Measurements from ENCODE around the gene ALDOB. TPM values are rescaled to one million over a fixed set of nuclear protein-coding genes. Genes with fewer than 3 reads are reported as not detected.

The ALDOB gene
- total and polyA plus RNA-seq, 2 of the 8 experiments (the other 6 are each of a cell fraction or from before 2014, with no cell fraction given) = not detected

- Histone ChIP-seq H4K8ac (ENCODE audit: extremely low read depth, insufficient read depth, low read length) (no peak overlapping the region), H2BK12ac (ENCODE audit: low read depth, low read length) (no peak overlapping the region), H3K18ac (ENCODE audit: extremely low read depth, low read length) (no peak overlapping the region), H3K27me3 (replicated peaks in 1 of 4; ENCODE audit: control insufficient read depth in 3 of 4, extremely low read depth in 1 of 4, insufficient read depth in 3 of 4, low read length in 3 of 4) (no peaks in the 10 kb centered on the region), H2AK5ac (ENCODE audit: low read depth, low read length) (no peak overlapping the region), H4K91ac (replicated peaks; ENCODE audit: insufficient read length, low read length) (no peak overlapping the region), H2BK20ac (ENCODE audit: low read length) (no peak overlapping the region), H3K23ac (ENCODE audit: insufficient read length) (no peak overlapping the region), H3K4me3 (ENCODE audit: extremely low read depth in 1 of 4, insufficient read depth in 2 of 4, low read depth in 3 of 4, low read length in 4 of 4) (no peak overlapping the region), H3K27ac (ENCODE audit: low read depth, low read length) (no peak overlapping the region), H3K9ac (replicated peaks in 1 of 4; ENCODE audit: extremely low read depth in 1 of 4, low read depth in 3 of 4, low read length in 3 of 4) (no peak overlapping the region), H2BK15ac (ENCODE audit: low read length) (no peak overlapping the region), H2BK5ac (ENCODE audit: low read depth, low read length) (no peak overlapping the region), H3K4me1 (replicated peaks in 1 of 4; ENCODE audit: control insufficient read depth in 3 of 4, insufficient read depth in 4 of 4, low read length in 3 of 4) (no peaks in the 10 kb centered on the region), H3K56ac (replicated peaks; ENCODE audit: insufficient read length, low read depth, low read length) (no peak overlapping the region), H3K79me2 (ENCODE audit: control insufficient read depth in 1 of 2, insufficient read depth in 2 of 2, low read length in 2 of 2) (no peaks in the 10 kb centered on the region), H4K20me1 (replicated peaks in 1 of 2; ENCODE audit: control insufficient read depth in 1 of 2, insufficient read depth in 2 of 2, low read length in 2 of 2) (no peaks in the 10 kb centered on the region), H3K4ac (replicated peaks; ENCODE audit: insufficient read length, low read depth, low read length) (no peak overlapping the region), H3K9me3 (ENCODE audit: insufficient read depth in 2 of 2, low read depth in 1 of 2, low read length in 1 of 2) (peaks cover 16% of the 10 kb centered on the region in 2 experiments; a peak in 3 of 4 replicates), H3K23me2 (ENCODE audit: low read depth, low read length) (no peaks in the 10 kb centered on the region; the same call in 1 of the 2 replicates), H2BK120ac (replicated peaks; ENCODE audit: low read depth, low read length) (no peak overlapping the region), H4K5ac (ENCODE audit: insufficient read length, low read depth, low read length) (no peak overlapping the region), H3K79me1 (ENCODE audit: low read depth, low read length) (no peaks in the 10 kb centered on the region), H3K4me2 (ENCODE audit: insufficient read depth in 1 of 2, low read depth in 2 of 2, low read length in 2 of 2) (no peak overlapping the region), H2AFZ (ENCODE audit: low read length) (no peak overlapping the region), H3K14ac (ENCODE audit: insufficient read length) (no peak overlapping the region), H3K36me3 (ENCODE audit: control insufficient read depth in 2 of 4, insufficient read depth in 4 of 4, low read length in 3 of 4) (peaks cover 0 to 8% (median under 1%) of the 10 kb centered on the region in 4 experiments; a peak in 2 of 8 replicates)
- TF ChIP-seq CHD2 (IDR thresholded peaks at IDR 0.05; ENCODE audit: low read length) (no peak), SP1 (IDR thresholded peaks at IDR 0.05; ENCODE audit: low read depth, low read length) (no peak), SUZ12 (IDR thresholded peaks at IDR 0.05; ENCODE audit: low read length) (no peak), CREB1 (IDR thresholded peaks at IDR 0.05) (no peak), JUND (IDR thresholded peaks at IDR 0.05; ENCODE audit: low read length) (no peak), KDM1A (IDR thresholded peaks at IDR 0.05; ENCODE audit: borderline replicate concordance, low read length) (no peak), RAD21 (IDR thresholded peaks at IDR 0.05 in 1 of 2, conservative IDR thresholded peaks at IDR 0.05 in 1 of 2; ENCODE audit: low read depth in 2 of 2, low read length in 2 of 2) (no peak), KDM4A (IDR thresholded peaks at IDR 0.05; ENCODE audit: low read depth, low read length, severe bottlenecking) (no peak), PHF8 (conservative IDR thresholded peaks at IDR 0.05; ENCODE audit: low read depth, low read length) (no peak), SAP30 (IDR thresholded peaks at IDR 0.05; ENCODE audit: insufficient read depth, insufficient replicate concordance, low read length) (no peak), TAF1 (IDR thresholded peaks at IDR 0.05; ENCODE audit: low read depth, low read length) (no peak), NANOG (IDR thresholded peaks at IDR 0.05; ENCODE audit: insufficient read depth, low read depth, low read length, poor library complexity, severe bottlenecking) (no peak)
- POLR2A ChIA-PET (ENCODE audit: partially characterized antibody) = interaction anchor here (1.8 kb wide), 1 partner anchor 17 kb away, joined by 4 read pairs; the partner anchor contains the start of genes MRPL50 and ZNF189
- FAIRE-seq (no peak), DNase-seq (ENCODE audit: low read depth in 1 of 2, low spot score in 2 of 2) (no peak)
- CTCF ChIA-PET (ENCODE audit: partially characterized antibody) = interaction anchor here (0.8 kb wide), 1 partner anchor 44 kb away, joined by 3 read pairs; no protein-coding TSS in a partner anchor
Measured at GRCh38 chr9:101414839-101415238, 20.7 kb downstream of the ALDOB start.
